ENCODE measurements around the gene SNED1.

- TF ChIP-seq POLR2A (IDR thresholded peaks at IDR 0.05): no peak
- TF ChIP-seq CTCF (IDR thresholded peaks at IDR 0.05): no peak
Observed at GRCh38 chr2:240967681-240968621, 30.5 kb upstream of the SNED1 start.
